CD14-positive monocyte (primary cell): ENCODE results near the gene KATNIP. TPM values are rescaled to one million over a fixed set of nuclear protein-coding genes. Genes with fewer than 3 reads are reported as not detected.

Experiments used
- DNase-seq, 3 donors: peaks; one replicate each; pipeline ENCODE4 v3.0.0-alpha.2; 2011 to 2022
- H2AFZ ChIP-seq: 2 replicates; pipeline ENCODE4 v1.6.0; 2012; ENCODE audit warnings: mild to moderate bottlenecking, low read depth, low read length, inconsistent platforms; ENCODE audit not compliant: insufficient read depth, poor library complexity, severe bottlenecking
- H3K27ac ChIP-seq, 2 donors: 1 replicate in 1 of 2; 2 replicates in 1 of 2; pipeline ENCODE4 v1.5.1; 2012 to 2013; ENCODE audit warnings: low read length in 2 of 2, control low read depth in 1 of 2, inconsistent platforms in 1 of 2, low read depth in 1 of 2, mild to moderate bottlenecking in 1 of 2
- H3K27me3 ChIP-seq, 2 donors: one replicate each; pipeline versions ENCODE4 v1.6.0 to v1.6.1; 2011 to 2013; ENCODE audit warnings: low read length in 2 of 2; ENCODE audit not compliant: control insufficient read depth in 2 of 2, insufficient read depth in 2 of 2
- H3K36me3 ChIP-seq, 2 donors: replicated peaks in 1 of 2; 1 replicate in 1 of 2; 2 replicates in 1 of 2; pipeline versions ENCODE4 v1.5.1 to v1.6.1; 2012 to 2013; ENCODE audit warnings: low read length in 2 of 2, control low read depth in 1 of 2, inconsistent platforms in 1 of 2, mild to moderate bottlenecking in 1 of 2; ENCODE audit not compliant: insufficient read depth in 2 of 2, control insufficient read depth in 1 of 2
- H3K4me1 ChIP-seq, 2 donors: 1 replicate in 1 of 2; 2 replicates in 1 of 2; pipeline versions ENCODE4 v1.5.1 to v1.6.1; 2012 to 2013; ENCODE audit warnings: low read length in 2 of 2, control low read depth in 1 of 2, inconsistent platforms in 1 of 2, mild to moderate bottlenecking in 1 of 2, moderate library complexity in 1 of 2; ENCODE audit not compliant: insufficient read depth in 2 of 2, control insufficient read depth in 1 of 2
- H3K4me2 ChIP-seq: replicated peaks from 2 replicates; pipeline ENCODE3; 2012; ENCODE audit warnings: low read length, moderate library complexity, mild to moderate bottlenecking; ENCODE audit not compliant: poor library complexity, severe bottlenecking; ENCODE audit errors: extremely low read depth
- H3K4me3 ChIP-seq, 3 experiments: fragments of 200-600 bp in 1 of 3; sonication (generic) in 1 of 3; replicated peaks in 1 of 3; 1 replicate in 2 of 3; 2 replicates in 1 of 3; pipeline ENCODE4 v1.5.1; 2011 to 2013; ENCODE audit warnings: low read length in 3 of 3, mild to moderate bottlenecking in 3 of 3, control low read depth in 2 of 3, low read depth in 2 of 3, inconsistent platforms in 1 of 3, moderate library complexity in 1 of 3
- H3K79me2 ChIP-seq: 2 replicates; pipeline ENCODE4 v1.6.0; 2012; ENCODE audit warnings: mild to moderate bottlenecking, control low read depth, inconsistent platforms, low read length, moderate library complexity; ENCODE audit not compliant: insufficient read depth
- H3K9ac ChIP-seq: 2 replicates; pipeline ENCODE4 v1.6.0; 2017; ENCODE audit warnings: low read length, mild to moderate bottlenecking; ENCODE audit not compliant: insufficient read depth, poor library complexity, severe bottlenecking
- H3K9me3 ChIP-seq, 2 donors: replicated peaks in 1 of 2; 1 replicate in 1 of 2; 2 replicates in 1 of 2; pipeline versions ENCODE4 v1.5.1 to v1.6.1; 2012 to 2013; ENCODE audit warnings: low read length in 2 of 2, control low read depth in 1 of 2; ENCODE audit not compliant: control insufficient read depth in 1 of 2, insufficient read depth in 1 of 2
- H4K20me1 ChIP-seq: 2 replicates; pipeline ENCODE4 v1.6.0; 2012; ENCODE audit warnings: mild to moderate bottlenecking, low read length, control low read depth, moderate library complexity; ENCODE audit not compliant: insufficient read depth
- H3K27ac Mint-ChIP-seq, 7 donors: one replicate each; pipeline ENCODE4 v1.8.0; 2020; ENCODE audit warnings: mild to moderate bottlenecking in 7 of 7, mixed read lengths in 7 of 7, moderate library complexity in 6 of 7, inconsistent platforms in 2 of 7
- H3K27me3 Mint-ChIP-seq, 3 donors: one replicate each; pipeline ENCODE4 v1.8.0; 2021 to 2022; ENCODE audit warnings: low read depth in 3 of 3, mild to moderate bottlenecking in 3 of 3, mixed read lengths in 3 of 3, moderate library complexity in 3 of 3, inconsistent platforms in 1 of 3
- H3K36me3 Mint-ChIP-seq, 2 donors: one replicate each; pipeline ENCODE4 v1.8.0; 2020; ENCODE audit warnings: mixed read lengths in 2 of 2, inconsistent platforms in 1 of 2, mild to moderate bottlenecking in 1 of 2
- H3K4me1 Mint-ChIP-seq: one replicate; pipeline ENCODE4 v1.8.0; 2020; ENCODE audit warnings: mild to moderate bottlenecking, mixed read lengths
- H3K4me3 Mint-ChIP-seq, 2 donors: one replicate each; pipeline ENCODE4 v1.8.0; 2020; ENCODE audit warnings: mild to moderate bottlenecking in 2 of 2, mixed read lengths in 2 of 2, moderate library complexity in 1 of 2
- H3K9me3 Mint-ChIP-seq, 7 donors: one replicate each; pipeline ENCODE4 v1.8.0; 2020 to 2022; ENCODE audit warnings: mixed read lengths in 7 of 7, mild to moderate bottlenecking in 6 of 7, moderate library complexity in 6 of 7, inconsistent platforms in 2 of 7
- CTCF ChIP-seq: fragments of 200-600 bp; IDR thresholded peaks from one replicate; pipeline ENCODE4 v1.8.0; 2022; ENCODE audit warnings: antibody characterized with exemption, mild to moderate bottlenecking
- WGBS: methylation state at CpG from one replicate; pipeline ENCODE4 v1.1.5; 2013; ENCODE audit warnings: missing lambda C conversion rate; ENCODE audit not compliant: insufficient coverage; 5-methylcytosine and 5-hydroxymethylcytosine counted together
- intact Hi-C, 2 donors: fragments of 100-400 bp; cut with micrococcal nuclease; formaldehyde crosslinking; loops; one replicate each; pipeline versions ENCODE4 v1.15.0 to v1.15.1; 2023
- polyA plus RNA-seq, 3 donors: library from polyadenylated mRNA; depleted of rRNA in 1 of 3; unstranded in 2 of 3; stranded (reverse) in 1 of 3; fragments of 300-500 nt in 2 of 3; fragments of >200 nt in 1 of 3; fragmentation: Illumina TruSeq in 2 of 3; gene quantifications; 1 replicate in 2 of 3; 2 replicates in 1 of 3; pipeline ENCODE4 v1.2.3, GENCODE V29; 2012 to 2021

Gene KATNIP
- polyA plus RNA-seq, 3 donors, result 2.4 to 28.0 (median 5.0) TPM

- H3K27me3 Mint-ChIP-seq, result no peaks in the 10 kb centered on the region
- H3K4me3 ChIP-seq, result no peak overlapping the region
- no peak overlapping the region for H3K27ac Mint-ChIP-seq
- H4K20me1 ChIP-seq, result no peaks in the 10 kb centered on the region
- no peaks in the 10 kb centered on the region for H3K27me3 ChIP-seq
- H3K9me3 Mint-ChIP-seq, result peaks cover 0 to 2% (median 0%) of the 10 kb centered on the region in 7 donors
- no peak overlapping the region for H3K4me2 ChIP-seq
- no peaks in the 10 kb centered on the region for H3K4me1 ChIP-seq
- no peak overlapping the region for H3K4me3 Mint-ChIP-seq
- no peak overlapping the region for H3K27ac ChIP-seq
- intact Hi-C loops, result no loop called here
- no peak for TF ChIP-seq CTCF
- H3K36me3 Mint-ChIP-seq, result peaks cover 18 to 28% of the 10 kb centered on the region in 2 donors
- no peaks in the 10 kb centered on the region for H3K4me1 Mint-ChIP-seq
- no peak overlapping the region for H2AFZ ChIP-seq
- no peaks in the 10 kb centered on the region for H3K9me3 ChIP-seq
- WGBS, result 84% methylated on average over 3 of the region's 4 CpGs
- no peak overlapping the region for H3K9ac ChIP-seq
- H3K36me3 ChIP-seq, result peaks cover 3 to 4% of the 10 kb centered on the region in 2 donors
- no peak for DNase-seq
- H3K79me2 ChIP-seq, result no peaks in the 10 kb centered on the region
Measured at GRCh38 chr16:27596411-27596810, 46.5 kb downstream of the KATNIP start.

- no peak overlapping the region for H3K4me3 Mint-ChIP-seq
- Histone ChIP-seq H3K36me3 (peaks cover 3 to 4% of the 10 kb centered on the region in 2 donors), H3K4me3 (no peak overlapping the region), H3K4me2 (no peak overlapping the region), H3K27me3 (no peaks in the 10 kb centered on the region), H4K20me1 (no peaks in the 10 kb centered on the region), H3K9ac (no peak overlapping the region), H3K9me3 (no peaks in the 10 kb centered on the region), H3K79me2 (no peaks in the 10 kb centered on the region), H3K27ac (no peak overlapping the region), H3K4me1 (no peaks in the 10 kb centered on the region), H2AFZ (no peak overlapping the region)
- 100% methylated on average over 1 of the region's 3 CpGs for WGBS
- TF ChIP-seq CTCF, result no peak
- no peak for DNase-seq
- peaks cover 12 to 20% of the 10 kb centered on the region in 2 donors for H3K36me3 Mint-ChIP-seq
- intact Hi-C loops, result no loop called here
- H3K27ac Mint-ChIP-seq, result no peak overlapping the region
- no peaks in the 10 kb centered on the region for H3K4me1 Mint-ChIP-seq
- peaks cover 0 to 2% (median 0%) of the 10 kb centered on the region in 7 donors for H3K9me3 Mint-ChIP-seq
- no peaks in the 10 kb centered on the region for H3K27me3 Mint-ChIP-seq
Measured at GRCh38 chr16:27597361-27597760, 47.4 kb downstream of the KATNIP start.
